PC-3 (cell line): Measurements from ENCODE around the gene HTR1E. TPM values are rescaled to one million over a fixed set of nuclear protein-coding genes. Genes with fewer than 3 reads are reported as not detected.

Experiments used
- ATAC-seq: fragments of 200-7000 bp; cut with Tn5 transposase; 2 replicates; pipeline ENCODE4 v1.9.1; 2020; ENCODE audit warnings: mild to moderate bottlenecking, moderate library complexity
- BruUV-seq: library from RNA; stranded (reverse); fragments of 400-500 nt; replicated peaks from 2 replicates; lab custom pipeline; 2021; lab: Mats Ljungman, UMichigan
- CTCF ChIA-PET: fragments of 300-600 bp; sonication (Branson Sonifier 250); formaldehyde crosslinking; loops from one replicate; lab custom pipeline; 2022; ENCODE audit warnings: antibody characterized with exemption; lab: Charles Lee
- POLR2A ChIA-PET: fragments of 300-600 bp; sonication (Branson Sonifier 250); formaldehyde crosslinking; loops from one replicate; lab custom pipeline; 2022; ENCODE audit warnings: antibody characterized with exemption; ENCODE audit not compliant: unreplicated experiment; lab: Charles Lee
- DNase-seq: peaks from one replicate; pipeline ENCODE4 v3.0.0-alpha.2; 2015
- H2AFZ ChIP-seq: fragments of 300-600 bp; sonication (generic); 2 replicates; pipeline ENCODE4 v1.6.0; 2016; ENCODE audit warnings: antibody characterized with exemption, low read length
- H3F3A ChIP-seq: fragments of 300-600 bp; sonication (generic); one replicate; pipeline ENCODE4 v1.6.0; 2017; ENCODE audit warnings: antibody characterized with exemption, low read length, control low read depth, mild to moderate bottlenecking; ENCODE audit not compliant: unreplicated experiment
- H3K27ac ChIP-seq: fragments of 300-600 bp; sonication (generic); 2 replicates; pipeline ENCODE4 v1.5.1; 2016; ENCODE audit warnings: mild to moderate bottlenecking, low read length
- H3K27me3 ChIP-seq: fragments of 300-600 bp; sonication (generic); 2 replicates; pipeline ENCODE4 v1.6.1; 2016; ENCODE audit warnings: low read length, mixed read lengths
- H3K36me3 ChIP-seq: fragments of 300-600 bp; sonication (generic); 2 replicates; pipeline ENCODE4 v1.6.1; 2016; ENCODE audit warnings: low read depth, mixed run types, low read length, mixed read lengths
- H3K4me1 ChIP-seq: fragments of 300-600 bp; sonication (generic); 2 replicates; pipeline ENCODE4 v1.5.1; 2016; ENCODE audit warnings: low read length; ENCODE audit not compliant: insufficient read depth
- H3K4me2 ChIP-seq: fragments of 300-600 bp; sonication (generic); 2 replicates; pipeline ENCODE4 v1.6.0; 2016; ENCODE audit warnings: low read length
- H3K4me3 ChIP-seq: fragments of 300-600 bp; sonication (generic); 2 replicates; pipeline ENCODE4 v1.5.1; 2016; ENCODE audit warnings: mild to moderate bottlenecking, low read length, mixed read lengths
- H3K79me2 ChIP-seq: fragments of 300-600 bp; sonication (generic); 2 replicates; pipeline ENCODE4 v1.6.1; 2017; ENCODE audit warnings: low read length, mixed read lengths
- H3K9ac ChIP-seq: fragments of 300-600 bp; sonication (generic); 2 replicates; pipeline ENCODE4 v1.6.0; 2016; ENCODE audit warnings: mild to moderate bottlenecking, low read length
- H3K9me2 ChIP-seq: fragments of 300-600 bp; sonication (generic); replicated peaks from 2 replicates; pipeline ENCODE4 v1.6.1; 2016; ENCODE audit warnings: mixed run types, low read length, mixed read lengths
- H3K9me3 ChIP-seq: fragments of 300-600 bp; sonication (generic); 2 replicates; pipeline ENCODE4 v1.6.1; 2016; ENCODE audit warnings: low read length, mixed read lengths
- H4K20me1 ChIP-seq: fragments of 300-600 bp; sonication (generic); 2 replicates; pipeline ENCODE4 v1.6.1; 2016; ENCODE audit warnings: low read length, mixed read lengths
- CTCF ChIP-seq: fragments of 300-600 bp; sonication (generic); conservative IDR thresholded peaks from 2 replicates; pipeline ENCODE4 v1.5.1; 2017; ENCODE audit warnings: antibody characterized with exemption, low read depth, mild to moderate bottlenecking, low read length
- EZH2 ChIP-seq: fragments of 300-600 bp; sonication (generic); IDR thresholded peaks from one replicate; pipeline ENCODE4 v1.6.1; 2017; ENCODE audit warnings: antibody characterized with exemption, mild to moderate bottlenecking, low read length; ENCODE audit not compliant: unreplicated experiment
- EZH2phosphoT487 ChIP-seq: fragments of 300-600 bp; sonication (generic); IDR thresholded peaks from 2 replicates; pipeline ENCODE4 v1.6.1; 2018; ENCODE audit warnings: mild to moderate bottlenecking, antibody characterized with exemption, low read length, borderline replicate concordance
- intact Hi-C: fragments of 100-400 bp; cut with micrococcal nuclease; formaldehyde crosslinking; loops from 2 replicates; pipeline ENCODE4 v1.9.0; 2023
- total RNA-seq: library from RNA; depleted of rRNA; stranded (reverse); fragments of >200 nt; gene quantifications from 2 replicates; pipeline ENCODE4 v1.2.3, GENCODE V29; 2014

HTR1E gene
- total RNA-seq, 1 experiment from 2014 or later: not detected

- H3K9ac ChIP-seq: no peak overlapping the region
- no peaks in the 10 kb centered on the region for H3K9me3 ChIP-seq
- H3K36me3 ChIP-seq: no peaks in the 10 kb centered on the region
- H3K4me1 ChIP-seq: no peaks in the 10 kb centered on the region
- CTCF ChIA-PET: no interaction called here
- H3K79me2 ChIP-seq: no peaks in the 10 kb centered on the region
- no peak overlapping the region for H3K4me2 ChIP-seq
- H3K27ac ChIP-seq: no peak overlapping the region
- no peaks in the 10 kb centered on the region for H3F3A ChIP-seq
- BruUV-seq: no TSS peak
- POLR2A ChIA-PET: no interaction called here
- intact Hi-C loops: no loop called here
- no peak overlapping the region for H3K4me3 ChIP-seq
- H2AFZ ChIP-seq: no peak overlapping the region
- TF ChIP-seq EZH2: no peak
- no peak for TF ChIP-seq EZH2phosphoT487
- no peak for TF ChIP-seq CTCF
- DNase-seq (no peak), ATAC-seq (no peak)
- no peaks in the 10 kb centered on the region for H4K20me1 ChIP-seq
- H3K9me2 ChIP-seq: no peaks in the 10 kb centered on the region
- H3K27me3 ChIP-seq: no peaks in the 10 kb centered on the region
Measured at GRCh38 chr6:87012035-87012434, 74.7 kb downstream of the HTR1E start.

DNA sequence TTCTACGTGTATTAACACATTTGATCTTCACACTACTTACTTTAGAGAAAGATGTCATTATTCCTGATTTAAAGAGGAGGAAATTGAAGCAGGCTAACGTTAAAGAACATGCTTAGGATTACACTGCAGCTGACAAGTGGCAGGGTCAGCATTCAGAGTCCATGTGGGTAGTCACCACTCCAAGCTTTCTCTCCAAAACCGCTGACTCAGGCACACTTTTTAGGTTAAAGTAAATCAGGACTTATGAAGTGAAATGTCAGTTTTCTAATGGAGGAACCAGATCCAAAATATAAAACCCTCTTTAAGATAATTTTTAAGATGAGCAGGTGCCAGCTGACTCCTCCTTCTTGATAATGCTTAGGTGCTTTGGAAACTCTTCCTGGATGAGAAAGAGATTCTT lies 75.4 kb downstream of the HTR1E start:
- no peak overlapping the region for H2AFZ ChIP-seq
- no peak overlapping the region for H3K9ac ChIP-seq
- no peaks in the 10 kb centered on the region for H4K20me1 ChIP-seq
- H3K9me2 ChIP-seq: no peaks in the 10 kb centered on the region
- no peaks in the 10 kb centered on the region for H3K27me3 ChIP-seq
- intact Hi-C loops: no loop called here
- no peak overlapping the region for H3K27ac ChIP-seq
- ChIA-PET CTCF (no interaction called here), POLR2A (no interaction called here)
- no peaks in the 10 kb centered on the region for H3F3A ChIP-seq
- no peaks in the 10 kb centered on the region for H3K36me3 ChIP-seq
- no peaks in the 10 kb centered on the region for H3K9me3 ChIP-seq
- H3K79me2 ChIP-seq: no peaks in the 10 kb centered on the region
- no peak overlapping the region for H3K4me3 ChIP-seq
- H3K4me1 ChIP-seq: no peaks in the 10 kb centered on the region
- ATAC-seq (no peak), DNase-seq (no peak)
- no peak overlapping the region for H3K4me2 ChIP-seq
- no TSS peak for BruUV-seq
- no peak for TF ChIP-seq EZH2
- TF ChIP-seq CTCF: no peak
- TF ChIP-seq EZH2phosphoT487: no peak

- ChIA-PET CTCF (no interaction called here), POLR2A (no interaction called here)
- Histone ChIP-seq H3K27me3 (no peaks in the 10 kb centered on the region), H3K4me3 (no peak overlapping the region), H4K20me1 (no peaks in the 10 kb centered on the region), H3K9ac (no peak overlapping the region), H3K9me2 (no peaks in the 10 kb centered on the region), H3K4me2 (no peak overlapping the region), H3F3A (no peaks in the 10 kb centered on the region), H3K36me3 (no peaks in the 10 kb centered on the region), H3K79me2 (no peaks in the 10 kb centered on the region), H3K27ac (no peak overlapping the region), H3K9me3 (no peaks in the 10 kb centered on the region), H2AFZ (no peak overlapping the region), H3K4me1 (no peaks in the 10 kb centered on the region)
- DNase-seq (no peak), ATAC-seq (no peak)
- no TSS peak for BruUV-seq
- intact Hi-C loops: no loop called here
- no peak for TF ChIP-seq CTCF
- no peak for TF ChIP-seq EZH2
- TF ChIP-seq EZH2phosphoT487: no peak
Measured at GRCh38 chr6:87016772-87017171, 79.4 kb downstream of the HTR1E start.
